HG03378 (cell line): ENCODE results near the gene SUSD6.
"Not testable (repeated sequence)": the region's sequence is repeated elsewhere in the genome, so short reads cannot be mapped to it uniquely, and the experiment has no call there.

Experiments used
- ATAC-seq: cut with Tn5 transposase; IDR thresholded peaks from one replicate; pipeline ENCODE4 v1.9.1; 2021; ENCODE audit warnings: mild to moderate bottlenecking, moderate library complexity; ENCODE audit not compliant: unreplicated experiment

Gene SUSD6

GRCh38 chr14:69693801-69694729, 82.7 kb downstream of the SUSD6 start:
- ATAC-seq: no peak

GRCh38 chr14:69694730-69695281, 83.4 kb downstream of the SUSD6 start:
- no peak for ATAC-seq

DNA sequence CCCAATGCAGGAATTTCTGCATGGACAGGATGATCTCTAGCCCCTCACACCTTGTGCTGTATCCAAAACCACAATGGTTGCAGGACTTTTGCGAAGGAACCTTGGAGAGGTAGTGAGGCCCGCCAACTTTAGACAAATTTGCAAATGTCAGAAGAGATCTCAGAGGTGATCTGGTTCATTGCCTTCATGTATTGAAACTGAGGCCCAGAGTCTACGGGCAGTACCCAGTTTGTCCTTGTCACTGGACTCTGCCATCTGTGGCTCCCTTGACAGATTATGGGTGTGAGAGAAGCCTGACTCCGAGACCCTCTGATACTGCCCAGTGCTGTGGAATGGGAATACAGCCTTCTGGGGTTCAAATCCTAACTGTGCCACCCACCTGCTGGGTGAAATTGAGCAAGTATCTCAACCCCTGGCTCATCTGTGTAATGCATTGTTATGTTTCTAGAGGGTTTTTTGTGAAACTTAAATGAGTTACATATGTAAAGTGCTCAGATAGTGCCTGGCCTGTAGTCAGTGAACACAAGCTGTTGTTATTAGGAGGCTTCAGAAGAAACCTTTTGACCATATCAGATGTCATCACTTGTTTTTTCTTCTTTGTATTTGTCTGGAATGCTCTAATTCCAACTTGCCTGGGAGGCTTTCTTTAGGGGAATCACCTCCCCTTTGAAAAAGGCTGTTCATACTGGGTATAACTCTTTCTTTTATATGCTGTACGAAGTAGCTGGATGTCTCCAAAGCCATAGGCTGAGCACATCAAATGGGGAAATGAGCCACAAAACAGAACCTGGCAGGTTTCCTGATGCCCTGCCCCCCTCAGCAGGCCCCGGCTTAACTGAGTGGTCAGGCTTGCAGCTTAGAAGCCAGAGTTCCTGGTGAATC, 84.2 kb downstream of the SUSD6 start:
- no peak for ATAC-seq

- ATAC-seq: no peak
Measured at GRCh38 chr14:69696204-69696527, 84.8 kb downstream of the SUSD6 start.

DNA sequence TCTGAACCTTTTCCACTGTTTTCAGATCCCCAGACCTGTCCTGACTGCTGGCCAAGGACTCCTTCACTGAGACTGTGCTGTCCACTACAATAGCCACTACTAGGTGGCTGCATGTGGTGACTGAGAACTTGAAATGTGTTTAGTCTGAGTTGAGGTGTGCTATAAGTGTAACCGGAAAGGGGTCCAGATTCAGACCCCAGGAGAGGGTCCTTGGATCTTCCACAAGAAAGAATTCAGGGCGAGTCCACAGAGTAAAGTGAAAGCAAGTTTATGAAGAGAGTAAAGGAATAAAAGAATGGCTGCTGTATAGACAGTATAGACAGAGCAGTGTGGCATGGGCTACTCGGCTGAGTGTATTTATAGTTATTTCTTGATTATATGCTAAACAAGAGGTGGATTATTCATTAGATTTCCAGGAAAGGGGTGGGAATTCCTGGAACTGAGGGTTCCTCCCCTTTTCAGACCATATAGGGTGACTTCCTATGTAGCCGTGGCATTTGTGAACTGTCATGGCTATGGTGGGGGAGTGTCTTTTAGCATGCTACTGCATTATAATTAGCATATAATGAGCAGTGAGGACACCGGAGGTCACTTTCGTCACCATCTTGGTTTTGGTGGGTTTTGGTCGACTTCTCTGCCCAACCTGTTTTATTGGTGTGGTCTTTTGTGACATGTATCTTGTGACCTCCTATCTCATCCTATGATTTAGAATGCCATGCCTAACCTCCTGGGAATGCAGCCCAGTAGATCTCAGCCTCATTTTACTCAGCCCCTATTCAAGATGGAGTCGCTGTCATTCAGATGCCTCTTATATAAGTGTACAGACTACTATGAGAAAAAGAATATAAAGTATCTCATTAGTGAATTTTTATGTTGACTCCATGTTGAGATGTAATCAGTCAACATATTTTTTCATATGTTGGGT, 85.5 kb downstream of the SUSD6 start:
- ATAC-seq: no peak

GRCh38 chr14:69698572-69698971, 87.2 kb downstream of the SUSD6 start:
- no peak for ATAC-seq

DNA sequence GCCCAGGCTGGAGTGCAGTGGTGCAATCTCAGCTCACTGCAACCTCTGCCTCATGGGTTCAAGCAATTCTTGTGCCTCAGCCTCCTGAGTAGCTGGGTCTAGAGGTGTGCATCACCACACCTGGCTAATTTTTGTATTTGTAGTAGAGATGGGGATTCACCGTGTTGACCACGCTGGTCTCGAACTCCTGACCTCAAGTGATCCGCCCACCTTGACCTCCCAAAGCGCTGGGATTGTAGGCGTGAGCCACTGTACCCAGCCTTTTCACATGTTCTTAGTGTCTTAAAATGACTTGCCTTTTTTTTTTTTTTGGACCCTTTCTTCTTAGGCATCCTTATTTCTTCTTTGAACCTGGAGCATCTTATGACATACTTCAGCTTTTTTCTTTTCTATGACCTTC, 87.8 kb downstream of the SUSD6 start:
- ATAC-seq: not testable (repeated sequence)

DNA sequence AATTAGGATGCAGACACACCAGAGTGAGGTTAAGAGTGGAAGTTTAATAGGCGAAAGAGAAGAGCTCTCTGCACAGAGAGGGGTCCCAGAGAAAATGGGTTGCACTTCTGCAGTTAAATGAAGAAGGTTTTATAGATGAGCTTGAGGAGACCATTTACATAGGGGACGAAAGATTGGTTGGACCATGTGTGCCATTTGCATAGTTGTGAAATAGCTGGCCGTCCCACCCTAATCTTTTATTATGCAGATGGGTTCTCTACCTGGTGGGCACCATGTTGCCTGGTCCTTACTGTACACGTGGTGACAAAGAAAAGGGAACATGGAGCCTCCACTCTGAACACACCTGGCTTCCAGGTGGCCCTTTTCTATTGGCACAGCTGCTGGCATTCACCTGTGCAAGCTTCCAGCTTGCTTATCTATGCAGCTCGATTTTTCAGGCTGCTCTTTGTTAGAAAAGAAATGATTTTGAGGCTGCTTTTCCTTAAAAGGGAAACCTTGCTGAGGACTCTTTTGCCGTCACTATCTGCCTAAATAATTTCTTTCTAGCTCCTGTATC, 88.4 kb downstream of the SUSD6 start:
- ATAC-seq: no peak

DNA sequence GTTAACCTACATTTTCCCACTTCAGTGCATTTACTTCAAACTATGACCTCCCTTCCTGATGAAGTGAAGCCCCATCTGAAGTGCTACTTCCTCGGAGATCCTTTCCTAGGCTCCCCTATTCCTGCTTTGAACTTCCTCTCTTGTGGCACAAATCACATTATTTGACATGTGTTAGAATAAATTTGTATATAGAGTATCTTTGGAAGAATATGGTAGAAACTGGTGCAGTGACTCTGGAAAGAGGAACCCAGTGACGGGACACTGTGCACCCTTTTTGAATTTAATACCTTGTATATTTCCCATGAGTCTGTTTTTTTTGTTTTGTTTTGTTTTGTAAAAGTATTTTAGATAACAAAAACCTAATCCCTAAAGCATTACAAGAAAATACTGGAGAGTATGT, 89.2 kb downstream of the SUSD6 start:
- ATAC-seq: no peak

DNA sequence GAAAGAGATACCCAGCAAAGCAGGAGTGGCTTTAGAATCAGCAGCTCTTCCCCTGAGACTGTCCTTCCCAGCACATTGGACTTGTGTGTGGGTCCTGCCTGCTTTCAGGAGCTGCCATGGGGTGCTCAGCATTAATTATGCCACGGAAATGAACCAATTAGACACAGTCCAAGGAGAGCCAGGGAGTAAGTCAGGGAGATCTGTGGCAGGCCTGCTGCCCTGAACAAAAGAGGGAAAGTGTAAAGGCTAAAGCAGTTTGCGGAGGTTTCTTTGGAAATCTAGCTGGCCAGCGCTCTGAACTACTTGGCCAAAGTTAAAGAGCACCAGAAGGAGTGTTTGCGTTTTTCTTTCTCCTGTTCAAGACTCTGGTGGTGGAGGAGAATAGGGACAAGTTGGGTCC, 89.9 kb downstream of the SUSD6 start:
- ATAC-seq: no peak

GRCh38 chr14:69701857-69702256, 90.5 kb downstream of the SUSD6 start:
- ATAC-seq: no peak

GRCh38 chr14:69703047-69704039, 91.9 kb downstream of the SUSD6 start:
- ATAC-seq: no peak

GRCh38 chr14:69704319-69704718, 92.9 kb downstream of the SUSD6 start:
- no peak for ATAC-seq

DNA sequence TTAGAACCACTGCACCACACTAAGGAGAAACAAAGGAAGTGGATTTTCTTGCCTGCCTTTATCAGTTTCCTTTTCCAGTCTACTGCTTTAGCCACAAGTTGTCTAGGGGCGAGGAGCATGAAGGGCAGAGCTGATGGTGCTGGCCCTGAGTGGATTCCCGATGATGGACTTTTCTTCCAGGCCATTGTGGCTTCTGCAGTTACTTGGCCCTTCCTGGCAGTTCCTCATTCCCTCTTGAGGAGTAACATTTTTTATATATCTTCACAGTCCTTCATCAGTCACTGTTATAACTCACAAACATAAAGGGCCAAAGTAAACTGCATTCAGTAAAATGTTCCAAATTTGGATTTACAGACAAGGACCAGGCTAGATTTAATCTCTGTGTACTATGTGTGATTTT, 94.3 kb downstream of the SUSD6 start:
- no peak for ATAC-seq

GRCh38 chr14:69708049-69708448, 96.7 kb downstream of the SUSD6 start:
- ATAC-seq: no peak

DNA sequence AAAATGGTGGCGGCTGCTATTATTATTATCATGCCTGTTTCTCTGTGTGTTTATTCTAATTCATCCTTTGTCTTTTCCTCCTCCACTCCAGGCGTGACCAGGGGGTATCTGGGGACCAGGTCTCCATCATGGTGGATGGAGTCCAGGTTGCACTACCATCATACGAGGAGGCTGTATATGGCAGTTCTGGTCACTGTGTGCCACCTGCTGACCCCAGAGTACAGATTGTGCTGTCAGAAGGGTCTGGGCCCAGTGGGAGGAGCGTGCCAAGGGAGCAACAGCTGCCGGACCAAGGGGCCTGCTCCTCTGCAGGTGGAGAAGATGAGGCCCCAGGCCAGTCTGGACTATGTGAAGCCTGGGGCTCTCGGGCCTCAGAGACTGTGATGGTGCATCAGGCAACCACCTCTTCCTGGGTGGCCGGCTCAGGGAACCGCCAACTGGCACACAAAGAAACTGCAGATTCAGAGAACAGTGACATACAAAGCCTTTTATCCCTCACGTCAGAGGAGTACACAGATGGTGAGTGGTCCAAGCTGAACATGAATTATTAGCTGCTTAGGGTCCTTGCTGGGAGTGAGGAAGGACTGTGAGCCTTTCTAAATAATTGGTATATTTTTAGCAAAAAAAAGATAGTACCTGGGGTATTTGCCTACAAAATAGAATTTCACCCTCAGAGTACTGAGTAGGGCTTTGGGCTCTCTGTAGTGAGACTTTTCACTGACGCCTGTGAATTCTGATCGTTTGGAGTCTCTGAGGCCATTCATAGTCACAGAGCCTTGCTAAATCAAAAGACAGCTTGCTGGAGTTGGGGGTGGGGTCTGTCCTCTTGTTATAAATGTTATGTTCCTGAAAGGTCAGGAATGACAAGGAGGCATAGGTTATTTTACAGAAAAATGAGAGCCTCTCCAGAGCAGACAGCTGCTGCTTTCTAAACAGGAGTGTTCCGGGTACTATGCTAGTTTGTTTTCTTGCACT, 97.5 kb downstream of the SUSD6 start:
- no peak for ATAC-seq

DNA sequence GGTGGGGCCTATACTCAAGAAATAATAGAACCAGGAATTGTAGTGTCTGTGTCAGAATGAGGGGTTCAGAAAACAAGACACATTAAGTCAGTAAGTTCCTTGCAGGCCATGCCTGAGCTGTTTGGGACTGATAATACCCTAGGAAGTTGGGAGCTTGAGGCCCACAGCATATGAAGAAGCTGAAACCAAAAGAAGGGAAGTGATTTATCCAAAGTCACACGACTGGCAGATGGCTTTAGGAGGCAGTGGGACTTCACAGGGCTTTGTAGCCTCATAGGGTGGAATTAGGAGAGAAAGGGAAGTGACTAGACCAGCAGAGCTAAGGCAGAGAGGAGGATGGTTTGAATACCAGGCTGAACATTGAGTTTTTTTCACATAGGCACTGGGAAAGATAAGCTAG, 99.0 kb downstream of the SUSD6 start:
- no peak for ATAC-seq

- ATAC-seq: no peak
Measured at GRCh38 chr14:69711065-69711464, 99.7 kb downstream of the SUSD6 start.
